ENCODE measurements around the gene LCAT.

The LCAT gene

GRCh38 chr16:67946966-67947558 lies 3.1 kb upstream of the LCAT start:
- no peaks in the 10 kb centered on the region for H3K27me3 ChIP-seq (ENCODE audit: control insufficient read depth, insufficient read depth, low read length, poor library complexity, severe bottlenecking)
- peaks cover 19% of the 10 kb centered on the region for H3K4me1 ChIP-seq (ENCODE audit: control insufficient read depth, insufficient read depth, low read length)
- H3K27ac ChIP-seq (ENCODE audit: insufficient read depth, low read depth, low read length, poor library complexity, severe bottlenecking), result no peak overlapping the region
- no peaks in the 10 kb centered on the region for H3K9me3 ChIP-seq (ENCODE audit: control insufficient read depth, low read length)
- H3K4me3 ChIP-seq (ENCODE audit: insufficient read depth, low read depth, low read length), result no peak overlapping the region
- no peaks in the 10 kb centered on the region for H3K36me3 ChIP-seq (ENCODE audit: control insufficient read depth, insufficient read depth, low read length)
- WGBS, 2 experiments, result 95 to 96% methylated on average over 28 of the region's 28 CpGs

DNA sequence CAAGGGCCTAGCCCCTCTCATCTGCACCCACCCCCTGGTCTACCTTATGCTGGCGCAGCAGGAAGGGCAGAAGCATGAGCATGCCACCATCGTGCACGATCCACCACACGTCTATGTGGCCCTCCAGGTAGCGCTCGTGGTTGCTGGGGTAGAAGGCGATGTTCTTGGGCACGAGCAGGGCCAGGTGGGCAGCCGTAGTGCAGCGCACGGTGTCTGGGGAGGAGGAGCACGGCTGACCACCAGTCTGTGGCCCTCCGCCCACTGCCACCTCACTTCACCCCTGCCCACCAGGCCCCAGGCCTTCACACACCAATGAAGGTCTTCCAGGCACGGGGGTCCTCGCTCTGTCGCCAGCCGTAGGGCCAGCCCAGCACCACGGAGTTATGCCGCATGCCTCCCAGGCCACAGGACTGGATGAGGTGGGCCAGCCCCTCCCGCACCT lies 2.2 kb upstream of the LCAT start:
- H3K36me3 ChIP-seq (ENCODE audit: control insufficient read depth, insufficient read depth, low read length), result no peaks in the 10 kb centered on the region
- WGBS, 2 experiments, result 95 to 97% methylated on average over 20 of the region's 20 CpGs

GRCh38 chr16:67945392-67945933 lies 1.5 kb upstream of the LCAT start:
- H3K27me3 ChIP-seq (ENCODE audit: control insufficient read depth, insufficient read depth, low read length, poor library complexity, severe bottlenecking), result no peaks in the 10 kb centered on the region
- H3K36me3 ChIP-seq (ENCODE audit: control insufficient read depth, insufficient read depth, low read length), result no peaks in the 10 kb centered on the region
- H3K4me3 ChIP-seq (ENCODE audit: insufficient read depth, low read depth, low read length), result no peak overlapping the region
- H3K4me1 ChIP-seq (ENCODE audit: control insufficient read depth, insufficient read depth, low read length), result peaks cover 19% of the 10 kb centered on the region
- no peak overlapping the region for H3K27ac ChIP-seq (ENCODE audit: insufficient read depth, low read depth, low read length, poor library complexity, severe bottlenecking)
- WGBS, 2 experiments, result 95% methylated on average over 24 of the region's 24 CpGs
- H3K9me3 ChIP-seq (ENCODE audit: control insufficient read depth, low read length), result no peaks in the 10 kb centered on the region

More for the DNA sequence above, 2.2 kb upstream of the LCAT start:
- Histone ChIP-seq H3K4me3 (ENCODE audit: insufficient read depth, low read depth, low read length) (no peak overlapping the region), H3K4me1 (ENCODE audit: control insufficient read depth, insufficient read depth, low read length) (peaks cover 19% of the 10 kb centered on the region), H3K27ac (ENCODE audit: insufficient read depth, low read depth, low read length, poor library complexity, severe bottlenecking) (no peak overlapping the region), H3K9me3 (ENCODE audit: control insufficient read depth, low read length) (no peaks in the 10 kb centered on the region), H3K27me3 (ENCODE audit: control insufficient read depth, insufficient read depth, low read length, poor library complexity, severe bottlenecking) (no peaks in the 10 kb centered on the region)

DNA sequence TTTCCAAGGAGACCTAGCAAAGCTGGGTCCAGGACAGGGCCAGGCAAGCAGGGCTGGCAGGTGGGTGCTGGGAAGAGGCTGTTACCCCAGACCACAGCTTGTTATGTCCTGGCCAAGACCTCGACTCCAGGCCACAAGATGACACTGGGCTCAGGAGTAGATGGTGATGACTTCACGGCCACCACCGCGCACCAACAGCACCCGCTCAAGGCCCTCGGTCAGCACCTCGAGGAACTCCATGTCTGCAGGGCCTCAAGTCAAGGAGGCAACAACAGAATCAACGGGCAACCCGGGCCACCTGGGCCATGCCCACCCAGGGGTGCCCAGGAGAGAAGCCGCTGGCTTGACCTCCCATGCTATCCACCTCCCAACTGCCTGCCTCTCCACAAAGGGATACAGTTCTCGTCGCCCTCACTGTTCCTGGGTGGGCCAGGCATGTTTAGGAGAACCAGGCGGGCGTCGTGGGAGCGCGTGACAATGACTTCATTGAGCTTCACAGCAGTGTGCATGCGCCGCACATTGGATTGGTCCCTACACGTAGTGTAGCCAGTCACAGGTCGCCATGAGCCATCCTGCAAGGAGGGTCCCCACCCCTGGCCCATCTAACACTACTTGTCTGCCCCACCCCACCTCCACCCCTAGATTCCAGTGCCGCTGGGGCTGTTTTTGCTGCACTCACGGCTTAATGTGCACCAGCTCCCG lies 921 bp upstream of the LCAT start:
- Histone ChIP-seq H3K4me1 (ENCODE audit: control insufficient read depth, insufficient read depth, low read length) (peaks cover 19% of the 10 kb centered on the region), H3K9me3 (ENCODE audit: control insufficient read depth, low read length) (no peaks in the 10 kb centered on the region), H3K4me3 (ENCODE audit: insufficient read depth, low read depth, low read length) (no peak overlapping the region), H3K27ac (ENCODE audit: insufficient read depth, low read depth, low read length, poor library complexity, severe bottlenecking) (no peak overlapping the region), H3K36me3 (ENCODE audit: control insufficient read depth, insufficient read depth, low read length) (no peaks in the 10 kb centered on the region), H3K27me3 (ENCODE audit: control insufficient read depth, insufficient read depth, low read length, poor library complexity, severe bottlenecking) (no peaks in the 10 kb centered on the region)
- WGBS, 2 experiments, result 95 to 96% methylated on average over 24 of the region's 24 CpGs

DNA sequence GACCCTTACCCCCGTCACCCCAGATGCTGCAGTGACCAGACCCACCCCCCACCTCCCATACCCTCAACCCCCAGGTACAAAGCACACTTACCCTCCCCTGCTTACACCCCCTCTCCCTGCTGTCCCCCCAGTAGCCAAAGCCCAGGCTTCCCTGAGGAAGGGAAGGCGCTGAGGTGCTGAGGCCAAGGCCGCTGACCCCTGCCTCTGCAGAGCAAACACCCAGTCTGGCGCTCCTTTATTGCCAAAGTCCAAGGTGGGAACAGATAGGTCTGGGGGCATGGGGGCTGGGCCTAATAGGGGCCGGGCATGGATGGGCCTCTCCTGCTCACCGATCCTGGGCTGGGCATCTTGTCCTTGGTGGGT lies 683 bp downstream of the LCAT start:
- WGBS, 2 experiments, result 94% methylated on average over 6 of the region's 6 CpGs
- no peaks in the 10 kb centered on the region for H3K9me3 ChIP-seq (ENCODE audit: control insufficient read depth, low read length)
- H3K4me1 ChIP-seq (ENCODE audit: control insufficient read depth, insufficient read depth, low read length), result peaks cover 19% of the 10 kb centered on the region
- no peak overlapping the region for H3K4me3 ChIP-seq (ENCODE audit: insufficient read depth, low read depth, low read length)
- no peaks in the 10 kb centered on the region for H3K36me3 ChIP-seq (ENCODE audit: control insufficient read depth, insufficient read depth, low read length)
- H3K27me3 ChIP-seq (ENCODE audit: control insufficient read depth, insufficient read depth, low read length, poor library complexity, severe bottlenecking), result no peaks in the 10 kb centered on the region
- H3K27ac ChIP-seq (ENCODE audit: insufficient read depth, low read depth, low read length, poor library complexity, severe bottlenecking), result no peak overlapping the region

DNA sequence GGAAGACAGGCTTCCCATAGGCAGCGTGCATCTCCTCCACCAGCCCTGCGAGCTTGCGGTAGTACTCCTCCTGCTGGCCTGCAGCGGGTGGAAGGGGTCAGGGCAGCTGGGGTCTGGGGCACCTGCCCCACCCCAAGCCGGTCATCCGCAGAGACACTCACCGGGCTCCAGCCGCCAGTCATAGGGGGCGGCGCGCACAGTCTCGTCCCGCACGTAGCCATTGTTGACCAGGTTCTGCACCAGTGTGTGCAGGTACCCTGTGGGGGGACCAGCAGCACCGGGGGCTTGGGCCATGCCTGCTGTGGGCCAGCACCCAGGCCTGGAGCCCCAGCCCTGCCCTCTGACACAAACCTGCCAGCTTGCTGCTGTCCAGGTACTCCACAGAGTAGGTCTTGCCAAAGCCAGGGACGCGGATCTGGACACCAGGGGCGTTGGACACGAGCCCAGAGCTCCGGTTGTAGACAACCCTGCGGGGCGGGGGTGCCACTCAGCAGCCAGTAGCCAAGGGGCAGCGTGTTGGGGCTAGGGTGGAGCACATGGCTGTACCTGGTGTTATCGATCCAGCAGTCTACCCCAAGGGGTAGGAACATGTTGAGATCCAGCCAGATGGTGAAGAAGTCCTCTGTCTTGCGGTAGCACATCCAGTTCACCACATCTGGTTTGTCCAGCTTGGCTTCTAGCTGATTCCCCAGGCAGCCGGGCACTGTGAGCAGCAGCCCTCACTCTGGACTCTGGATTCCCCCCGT lies 1.2 kb downstream of the LCAT start:
- H3K36me3 ChIP-seq (ENCODE audit: control insufficient read depth, insufficient read depth, low read length), result no peaks in the 10 kb centered on the region

GRCh38 chr16:67942200-67942509 lies 1.8 kb downstream of the LCAT start:
- Histone ChIP-seq H3K27ac (ENCODE audit: insufficient read depth, low read depth, low read length, poor library complexity, severe bottlenecking) (no peak overlapping the region), H3K9me3 (ENCODE audit: control insufficient read depth, low read length) (no peaks in the 10 kb centered on the region), H3K4me3 (ENCODE audit: insufficient read depth, low read depth, low read length) (no peak overlapping the region), H3K4me1 (ENCODE audit: control insufficient read depth, insufficient read depth, low read length) (peaks cover 23% of the 10 kb centered on the region), H3K27me3 (ENCODE audit: control insufficient read depth, insufficient read depth, low read length, poor library complexity, severe bottlenecking) (no peaks in the 10 kb centered on the region), H3K36me3 (ENCODE audit: control insufficient read depth, insufficient read depth, low read length) (no peaks in the 10 kb centered on the region)
- WGBS, 2 experiments, result 80% methylated on average over 6 of the region's 6 CpGs

More for the DNA sequence above, 1.2 kb downstream of the LCAT start:
- Histone ChIP-seq H3K9me3 (ENCODE audit: control insufficient read depth, low read length) (no peaks in the 10 kb centered on the region), H3K27ac (ENCODE audit: insufficient read depth, low read depth, low read length, poor library complexity, severe bottlenecking) (no peak overlapping the region), H3K4me3 (ENCODE audit: insufficient read depth, low read depth, low read length) (no peak overlapping the region), H3K4me1 (ENCODE audit: control insufficient read depth, insufficient read depth, low read length) (peaks cover 19% of the 10 kb centered on the region), H3K27me3 (ENCODE audit: control insufficient read depth, insufficient read depth, low read length, poor library complexity, severe bottlenecking) (no peaks in the 10 kb centered on the region)
- WGBS, 2 experiments, result 94 to 95% methylated on average over 27 of the region's 27 CpGs

- H3K36me3 ChIP-seq (ENCODE audit: control insufficient read depth, insufficient read depth, low read length), result no peaks in the 10 kb centered on the region
- H3K9me3 ChIP-seq (ENCODE audit: control insufficient read depth, low read length), result no peaks in the 10 kb centered on the region
- H3K27me3 ChIP-seq (ENCODE audit: control insufficient read depth, insufficient read depth, low read length, poor library complexity, severe bottlenecking), result no peaks in the 10 kb centered on the region
- H3K4me1 ChIP-seq (ENCODE audit: control insufficient read depth, insufficient read depth, low read length), result peaks cover 27% of the 10 kb centered on the region
- whole genome bisulfite sequencing, 2 experiments, result 88 to 92% methylated on average over 9 of the region's 9 CpGs
- H3K27ac ChIP-seq (ENCODE audit: insufficient read depth, low read depth, low read length, poor library complexity, severe bottlenecking), result no peak overlapping the region
- no peak overlapping the region for H3K4me3 ChIP-seq (ENCODE audit: insufficient read depth, low read depth, low read length)
Measured at GRCh38 chr16:67941469-67942199, 2.3 kb downstream of the LCAT start.

DNA sequence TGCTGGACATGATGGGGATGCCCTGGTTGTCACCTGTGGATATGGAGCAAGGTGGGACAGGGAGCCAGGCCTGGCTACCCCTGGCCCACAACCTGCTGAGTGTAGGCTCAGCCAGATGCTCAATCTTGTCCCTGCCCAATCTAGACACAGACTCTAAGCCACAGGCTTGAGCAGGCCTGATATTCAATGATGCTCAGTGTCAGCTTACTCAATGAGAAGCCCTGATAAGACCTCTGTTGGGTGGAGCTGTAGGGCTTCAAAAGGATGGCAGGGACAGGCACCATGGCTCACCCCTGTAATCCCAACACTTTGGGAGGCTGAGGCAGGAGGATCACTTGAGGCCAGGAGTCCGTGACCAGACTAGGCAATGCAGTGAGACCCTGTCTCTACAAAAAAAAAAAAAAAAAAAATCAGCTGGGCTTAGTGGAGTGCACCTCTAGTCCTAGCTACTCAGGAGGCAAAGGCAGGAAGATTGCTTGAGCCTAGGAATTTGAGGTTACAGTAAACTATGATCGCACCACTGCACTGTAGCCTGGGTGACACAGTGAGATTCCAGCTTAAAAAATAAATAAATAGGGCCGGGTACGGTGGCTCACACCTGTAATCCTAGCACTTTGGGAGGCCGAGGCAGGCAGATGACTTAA lies 3.4 kb downstream of the LCAT start:
- H3K9me3 ChIP-seq (ENCODE audit: control insufficient read depth, low read length), result no peaks in the 10 kb centered on the region
- no peaks in the 10 kb centered on the region for H3K36me3 ChIP-seq (ENCODE audit: control insufficient read depth, insufficient read depth, low read length)
- no peaks in the 10 kb centered on the region for H3K27me3 ChIP-seq (ENCODE audit: control insufficient read depth, insufficient read depth, low read length, poor library complexity, severe bottlenecking)
- WGBS, 2 experiments, result 88 to 94% methylated on average over 5 of the region's 5 CpGs
- H3K4me3 ChIP-seq (ENCODE audit: insufficient read depth, low read depth, low read length), result no peak overlapping the region
- H3K27ac ChIP-seq (ENCODE audit: insufficient read depth, low read depth, low read length, poor library complexity, severe bottlenecking), result no peak overlapping the region
- H3K4me1 ChIP-seq (ENCODE audit: control insufficient read depth, insufficient read depth, low read length), result peaks cover 27% of the 10 kb centered on the region

All from ectodermal cell (in vitro differentiated cells).